ENCODE data around the gene NTSR1. TPM values are rescaled to one million over a fixed set of nuclear protein-coding genes. Genes with fewer than 3 reads are reported as not detected.

The NTSR1 gene
- total and polyA plus RNA-seq, 8 donors = 0.03 to 3.5 (median 0.12) TPM

GRCh38 chr20:62800314-62801259 is 92.0 kb downstream of the NTSR1 start:
- DNase-seq (no peak), ATAC-seq (no peak)
- no peak for TF ChIP-seq CTCF (IDR thresholded peaks at IDR 0.05)
- no peak overlapping the region for H3K27ac ChIP-seq
- H3K4me1 ChIP-seq = peaks cover 6 to 43% of the 10 kb centered on the region in 2 donors
- intact Hi-C loops (cut with DNase I) = no loop called here
- H3K27me3 ChIP-seq = no peaks in the 10 kb centered on the region
- H3K9me3 ChIP-seq = no peaks in the 10 kb centered on the region
- no peak overlapping the region for H3K4me3 ChIP-seq
- H3K36me3 ChIP-seq = peaks cover 0 to 41% of the 10 kb centered on the region in 2 donors

- Histone ChIP-seq H3K27ac (no peak overlapping the region), H3K4me1 (peaks cover 15 to 48% of the 10 kb centered on the region in 2 donors)
- intact Hi-C loops (cut with DNase I) = no loop called here
Observed at GRCh38 chr20:62801284-62802010, 92.8 kb downstream of the NTSR1 start.

GRCh38 chr20:62802026-62802712 is 93.5 kb downstream of the NTSR1 start:
- intact Hi-C loops (cut with DNase I) = no loop called here
- peaks cover 0 to 47% of the 10 kb centered on the region in 2 donors for H3K36me3 ChIP-seq
- no peak for DNase-seq

More at GRCh38 chr20:62801284-62802010, 92.8 kb downstream of the NTSR1 start:
- no peak for TF ChIP-seq CTCF (IDR thresholded peaks at IDR 0.05)
- no peak for ATAC-seq
- H3K9me3 ChIP-seq = no peaks in the 10 kb centered on the region
- H3K27me3 ChIP-seq = no peaks in the 10 kb centered on the region
- no peak overlapping the region for H3K4me3 ChIP-seq
- H3K36me3 ChIP-seq = peaks cover 0 to 41% of the 10 kb centered on the region in 2 donors
- DNase-seq = no peak

GRCh38 chr20:62804021-62804626 is 95.5 kb downstream of the NTSR1 start:
- Histone ChIP-seq H3K27me3 (no peaks in the 10 kb centered on the region), H3K9me3 (no peaks in the 10 kb centered on the region), H3K36me3 (peaks cover 0 to 53% of the 10 kb centered on the region in 2 donors), H3K4me3 (peak overlapping the region; percentile 94 to 97), H3K4me1 (peaks cover 17 to 56% of the 10 kb centered on the region in 2 donors), H3K27ac (peak overlapping the region; percentile 80 to 91)
- ATAC-seq (no peak), DNase-seq (no peak)
- no peak for TF ChIP-seq CTCF (IDR thresholded peaks at IDR 0.05)
- intact Hi-C loops (cut with DNase I) = no loop called here

More at GRCh38 chr20:62802026-62802712, 93.5 kb downstream of the NTSR1 start:
- Histone ChIP-seq H3K4me1 (peaks cover 19 to 52% of the 10 kb centered on the region in 2 donors), H3K9me3 (no peaks in the 10 kb centered on the region), H3K27ac (no peak overlapping the region), H3K27me3 (no peaks in the 10 kb centered on the region), H3K4me3 (no peak overlapping the region)
- no peak for ATAC-seq
- TF ChIP-seq CTCF (IDR thresholded peaks at IDR 0.05) = no peak
